Measurements from ENCODE around the gene MDC1. TPM values are rescaled to one million over a fixed set of nuclear protein-coding genes. Genes with fewer than 3 reads are reported as not detected.

Gene MDC1
- total and polyA plus RNA-seq, 2 of the 13 experiments (the other 11 are each of a cell fraction or from before 2014, with no cell fraction given): 8.4 to 14.0 TPM

- TF ChIP-seq TRIM22 (IDR thresholded peaks at IDR 0.05): no peak
- TF ChIP-seq REL (CRISPR knock-in tag; conservative IDR thresholded peaks at IDR 0.05): peak; percentile 100
- peak; percentile 11; the same call in 1 of the 2 replicates for TF ChIP-seq ZNF362 (CRISPR knock-in tag; IDR thresholded peaks at IDR 0.05; ENCODE audit: borderline replicate concordance)
- TF ChIP-seq RBAK (CRISPR knock-in tag; IDR thresholded peaks at IDR 0.05): 0 out of 2 replicates have a peak, but pooled peaks have one; percentile 36
- TF ChIP-seq ZNF121 (CRISPR knock-in tag; IDR thresholded peaks at IDR 0.05): peak; percentile 72
- TF ChIP-seq NFIB (CRISPR knock-in tag; IDR thresholded peaks at IDR 0.05; ENCODE audit: borderline replicate concordance): no peak
- TF ChIP-seq ATF7-NPFF (CRISPR knock-in tag; IDR thresholded peaks at IDR 0.05; ENCODE audit: low read depth): peak; percentile 89; the same call in 1 of the 2 replicates
- peak; percentile 93 for TF ChIP-seq ZNF589 (CRISPR knock-in tag; conservative IDR thresholded peaks at IDR 0.05)
- TF ChIP-seq ZNF142 (CRISPR knock-in tag; IDR thresholded peaks at IDR 0.05): peak; percentile 20; the same call in 1 of the 2 replicates
- TF ChIP-seq MXD3 (CRISPR knock-in tag; IDR thresholded peaks at IDR 0.05): no peak; the same call in 1 of the 2 replicates
- no peak; the same call in 1 of the 2 replicates for TF ChIP-seq CENPBD1 (CRISPR knock-in tag; IDR thresholded peaks at IDR 0.05; ENCODE audit: borderline replicate concordance, low read depth)
- no peak; the same call in 1 of the 2 replicates for TF ChIP-seq PAWR (CRISPR knock-in tag; IDR thresholded peaks at IDR 0.05; ENCODE audit: borderline replicate concordance)
- peak; percentile 70; the same call in 1 of the 2 replicates for TF ChIP-seq ZSCAN29 (CRISPR knock-in tag; conservative IDR thresholded peaks at IDR 0.05)
- TF ChIP-seq FOSL2 (CRISPR knock-in tag; IDR thresholded peaks at IDR 0.05): peak; percentile 85
- no peak for TF ChIP-seq NONO (IDR thresholded peaks at IDR 0.05)
- peak; percentile 100 for TF ChIP-seq NONO (CRISPR knock-in tag; conservative IDR thresholded peaks at IDR 0.05)
- peak; percentile 93 for TF ChIP-seq WIZ (CRISPR knock-in tag; IDR thresholded peaks at IDR 0.05)
- peak; percentile 97 for TF ChIP-seq SKI (IDR thresholded peaks at IDR 0.05; ENCODE audit: partially characterized antibody)
- TF ChIP-seq CREB3 (CRISPR knock-in tag; IDR thresholded peaks at IDR 0.05): no peak
Measured at GRCh38 chr6:30742316-30743098, 25.4 kb upstream of the MDC1 start, which contains the start of gene FLOT1 (continued).

Data from HepG2 (cell line).